ENCODE results near the gene LEMD3.

Gene LEMD3

GRCh38 chr12:65170209-65170881, 962 bp downstream of the LEMD3 start:
- DNase-seq (ENCODE audit: low spot score) = peak; percentile 78

GRCh38 chr12:65171073-65171472, 1.7 kb downstream of the LEMD3 start:
- DNase-seq (ENCODE audit: low spot score) = no peak

GRCh38 chr12:65171870-65172269, 2.5 kb downstream of the LEMD3 start:
- DNase-seq (ENCODE audit: low spot score) = no peak

- no peak for DNase-seq (ENCODE audit: low spot score)
Observed at GRCh38 chr12:65175385-65175784, 6.0 kb downstream of the LEMD3 start.

- no peak for DNase-seq (ENCODE audit: low spot score)
Observed at GRCh38 chr12:65182012-65182739, 12.8 kb downstream of the LEMD3 start.

GRCh38 chr12:65184176-65184857, 14.9 kb downstream of the LEMD3 start:
- no peak for DNase-seq (ENCODE audit: low spot score)

DNA sequence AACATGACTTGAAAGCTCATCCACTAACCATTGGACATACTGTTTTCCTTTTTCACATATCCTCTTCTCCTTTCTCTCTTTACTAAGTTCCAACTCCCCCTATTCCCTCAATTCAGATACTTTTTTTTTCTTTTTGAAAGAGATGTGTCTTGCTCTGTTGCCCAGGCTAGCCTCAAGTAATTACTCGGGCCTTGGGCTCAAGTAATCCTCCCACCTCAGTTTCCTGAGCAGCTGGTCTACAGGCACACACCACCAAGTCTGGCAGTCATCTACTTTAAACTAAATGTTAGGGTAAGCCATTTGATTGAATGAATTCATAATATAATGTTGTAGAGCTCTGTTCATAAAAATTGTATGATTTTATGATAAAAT, 15.5 kb downstream of the LEMD3 start:
- no peak for DNase-seq (ENCODE audit: low spot score)

DNA sequence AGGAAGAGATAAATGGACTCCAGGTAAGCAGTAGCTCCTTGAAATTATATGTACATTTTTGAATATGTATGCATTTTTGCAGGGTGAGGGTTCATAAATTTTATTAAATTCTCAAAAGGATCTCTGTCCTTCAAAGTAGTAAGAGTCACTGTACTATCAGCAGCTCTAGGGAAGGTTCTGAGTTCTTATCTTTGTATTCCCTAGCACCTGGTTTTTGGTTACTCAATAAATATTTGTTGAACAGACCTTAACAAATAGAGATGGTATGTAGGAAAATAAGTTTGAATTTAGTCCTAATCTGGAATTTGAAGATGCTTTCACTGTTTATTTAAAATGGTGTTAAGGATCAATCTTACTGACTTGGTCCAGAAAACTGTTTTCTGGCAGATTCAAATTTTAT, 18.3 kb downstream of the LEMD3 start:
- DNase-seq (ENCODE audit: low spot score) = no peak

GRCh38 chr12:65188179-65188701, 18.9 kb downstream of the LEMD3 start:
- DNase-seq (ENCODE audit: low spot score) = no peak

- no peak for DNase-seq (ENCODE audit: low spot score)
Observed at GRCh38 chr12:65189028-65189718, 19.8 kb downstream of the LEMD3 start.

DNA sequence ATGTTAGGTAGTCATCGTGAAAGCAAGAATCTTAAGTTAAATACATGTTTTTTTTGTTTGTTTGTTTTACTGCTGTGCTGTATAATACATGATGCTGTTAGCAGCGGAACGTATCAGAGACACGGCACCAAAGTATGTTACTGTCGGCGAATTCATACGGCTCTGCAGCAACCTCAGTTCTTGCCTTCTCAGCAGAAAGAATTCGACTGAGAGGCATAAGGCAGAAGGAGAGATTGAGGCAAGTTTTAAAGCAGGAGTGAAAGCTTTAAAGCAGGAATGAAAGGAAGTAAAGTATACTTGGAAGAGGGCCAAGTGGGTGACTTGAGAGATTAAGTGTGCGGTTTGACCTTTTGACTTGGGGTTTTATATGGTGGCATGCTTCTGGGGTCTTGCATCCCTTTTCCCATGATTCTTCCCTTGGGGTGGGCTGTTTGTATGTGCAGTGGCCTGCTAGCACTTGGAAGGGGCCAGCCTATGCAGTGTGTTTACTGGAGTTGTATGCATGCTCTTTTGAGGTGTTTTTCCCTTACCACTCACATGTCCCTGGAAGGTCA, 23.7 kb downstream of the LEMD3 start:
- DNase-seq (ENCODE audit: low spot score) = no peak

DNA sequence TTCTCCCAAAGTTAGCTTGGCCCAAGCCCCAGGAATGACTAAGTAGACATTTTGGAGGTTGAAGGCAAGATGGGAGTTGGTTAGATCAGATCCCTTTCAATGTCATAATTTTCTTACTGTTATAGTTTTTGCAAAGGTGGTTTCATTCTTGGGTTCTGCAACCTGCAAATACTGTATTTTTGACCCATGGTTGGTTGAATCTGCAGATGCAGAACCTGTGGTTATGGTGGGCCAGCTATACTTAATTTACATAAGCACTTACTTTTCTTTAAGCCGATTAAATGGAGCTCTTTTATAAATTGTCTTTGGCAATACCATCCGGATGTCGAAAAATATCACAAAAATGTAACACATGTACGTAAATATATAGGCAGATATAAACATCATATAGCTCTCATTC, 25.6 kb downstream of the LEMD3 start:
- DNase-seq (ENCODE audit: low spot score) = no peak

- no peak for DNase-seq (ENCODE audit: low spot score)
Observed at GRCh38 chr12:65195387-65196055, 26.1 kb downstream of the LEMD3 start.

DNA sequence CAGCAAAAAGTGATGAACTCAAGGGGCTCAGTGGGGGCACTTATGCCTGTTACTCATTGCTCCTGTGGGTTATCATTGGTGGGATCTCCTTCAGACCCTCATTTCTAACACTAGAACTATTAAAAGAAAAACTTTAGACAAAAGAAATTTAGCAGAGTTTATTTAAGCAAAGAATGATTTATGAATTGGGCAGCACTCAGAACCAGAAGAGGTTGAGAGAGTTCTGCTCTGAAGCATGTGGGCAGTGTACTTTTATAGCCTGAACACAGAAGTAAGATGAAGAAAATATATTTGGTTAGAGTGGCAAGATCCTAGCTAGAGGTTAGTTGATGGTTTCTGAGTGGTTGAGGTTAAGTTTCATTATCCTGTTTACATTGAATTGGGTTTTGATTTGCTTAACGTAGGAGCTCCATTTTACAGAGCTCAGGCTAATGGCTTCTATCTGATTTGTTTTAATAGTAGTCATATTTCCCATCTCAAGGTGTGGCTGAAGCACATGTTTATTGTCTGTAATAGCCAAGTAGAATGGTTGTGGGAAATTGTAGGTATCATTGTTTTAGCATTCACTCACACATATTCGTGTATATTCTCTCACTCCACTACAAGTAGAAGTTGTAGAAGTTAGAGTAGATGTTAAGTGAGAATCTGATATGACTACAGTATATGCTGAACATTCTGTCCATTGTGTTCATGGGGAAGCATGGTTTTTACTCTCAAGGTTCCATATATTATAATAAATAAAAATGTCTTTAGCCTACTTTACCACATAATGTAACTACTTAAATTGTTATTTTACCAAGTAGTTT, 27.6 kb downstream of the LEMD3 start:
- DNase-seq (ENCODE audit: low spot score) = no peak

GRCh38 chr12:65199604-65200003, 30.2 kb downstream of the LEMD3 start:
- DNase-seq (ENCODE audit: low spot score) = no peak

- no peak for DNase-seq (ENCODE audit: low spot score)
Observed at GRCh38 chr12:65200007-65200665, 30.8 kb downstream of the LEMD3 start.

DNA sequence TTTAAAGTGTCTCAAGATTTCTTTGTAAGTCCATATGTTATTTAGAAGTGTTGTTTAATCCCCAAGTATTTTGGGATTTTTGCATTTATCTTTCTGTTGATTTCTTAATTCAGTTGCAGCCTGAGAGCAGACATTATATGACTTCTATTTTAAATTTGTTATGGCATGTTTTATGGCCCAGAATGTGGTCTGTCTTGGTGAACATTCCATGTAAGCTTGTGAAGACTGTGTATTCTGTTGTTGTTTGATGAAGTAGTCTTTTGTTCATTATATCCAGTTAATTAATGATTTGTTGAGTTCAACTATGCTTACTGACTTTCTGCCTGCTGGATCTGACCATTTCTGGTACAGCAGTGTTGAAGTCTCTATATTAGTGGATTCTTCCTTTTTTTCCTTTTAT, 34.0 kb downstream of the LEMD3 start:
- DNase-seq (ENCODE audit: low spot score) = no peak

- DNase-seq (ENCODE audit: low spot score) = no peak
Observed at GRCh38 chr12:65204886-65205525, 35.6 kb downstream of the LEMD3 start.

- no peak for DNase-seq (ENCODE audit: low spot score)
Observed at GRCh38 chr12:65205886-65206285, 36.5 kb downstream of the LEMD3 start.

GRCh38 chr12:65208125-65208524, 38.7 kb downstream of the LEMD3 start:
- no peak for DNase-seq (ENCODE audit: low spot score)

Measured in left forelimb (tissue), 1 donor.